ENCODE data around the gene ENTPD7. TPM values are rescaled to one million over a fixed set of nuclear protein-coding genes. Genes with fewer than 3 reads are reported as not detected.

The ENTPD7 gene
- total RNA-seq, 1 donor from 2014 or later = 20.6 TPM

DNA sequence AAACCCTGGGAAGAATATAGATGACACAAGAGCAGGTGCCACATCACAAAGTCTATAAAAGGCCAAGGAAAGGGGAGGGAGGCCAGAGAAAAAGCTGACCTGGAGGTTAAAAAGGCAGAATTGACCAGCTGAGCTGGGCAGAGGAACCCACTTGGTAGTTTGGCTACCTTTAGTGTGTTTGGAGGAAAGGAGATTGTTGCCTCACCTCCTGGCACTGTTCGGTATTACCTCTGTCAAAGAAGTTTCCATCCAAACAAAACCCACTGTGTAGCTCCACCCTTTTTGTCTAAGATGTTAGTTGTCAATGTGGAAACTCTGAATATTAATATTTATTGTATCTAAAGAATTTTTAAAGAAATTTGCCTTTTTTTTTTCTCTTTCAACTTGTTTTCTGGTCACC lies 23.4 kb downstream of the ENTPD7 start:
- no peak for DNase-seq (ENCODE audit: low spot score in 2 of 2, unreplicated experiment in 2 of 2)
- H3K4me1 Mint-ChIP-seq = no peaks in the 10 kb centered on the region
- no peak overlapping the region for H3K27ac Mint-ChIP-seq
- TF ChIP-seq, protein P1, sequence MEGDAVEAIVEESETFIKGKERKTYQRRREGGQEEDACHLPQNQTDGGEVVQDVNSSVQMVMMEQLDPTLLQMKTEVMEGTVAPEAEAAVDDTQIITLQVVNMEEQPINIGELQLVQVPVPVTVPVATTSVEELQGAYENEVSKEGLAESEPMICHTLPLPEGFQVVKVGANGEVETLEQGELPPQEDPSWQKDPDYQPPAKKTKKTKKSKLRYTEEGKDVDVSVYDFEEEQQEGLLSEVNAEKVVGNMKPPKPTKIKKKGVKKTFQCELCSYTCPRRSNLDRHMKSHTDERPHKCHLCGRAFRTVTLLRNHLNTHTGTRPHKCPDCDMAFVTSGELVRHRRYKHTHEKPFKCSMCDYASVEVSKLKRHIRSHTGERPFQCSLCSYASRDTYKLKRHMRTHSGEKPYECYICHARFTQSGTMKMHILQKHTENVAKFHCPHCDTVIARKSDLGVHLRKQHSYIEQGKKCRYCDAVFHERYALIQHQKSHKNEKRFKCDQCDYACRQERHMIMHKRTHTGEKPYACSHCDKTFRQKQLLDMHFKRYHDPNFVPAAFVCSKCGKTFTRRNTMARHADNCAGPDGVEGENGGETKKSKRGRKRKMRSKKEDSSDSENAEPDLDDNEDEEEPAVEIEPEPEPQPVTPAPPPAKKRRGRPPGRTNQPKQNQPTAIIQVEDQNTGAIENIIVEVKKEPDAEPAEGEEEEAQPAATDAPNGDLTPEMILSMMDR (IDR thresholded peaks at IDR 0.05; ENCODE audit: unreplicated experiment) = no peak
- no peak overlapping the region for H3K4me3 Mint-ChIP-seq
- peaks cover 20% of the 10 kb centered on the region for H3K36me3 Mint-ChIP-seq
- no peaks in the 10 kb centered on the region for H3K9me3 Mint-ChIP-seq
- H3K27me3 Mint-ChIP-seq (ENCODE audit: low read depth) = no peaks in the 10 kb centered on the region

DNA sequence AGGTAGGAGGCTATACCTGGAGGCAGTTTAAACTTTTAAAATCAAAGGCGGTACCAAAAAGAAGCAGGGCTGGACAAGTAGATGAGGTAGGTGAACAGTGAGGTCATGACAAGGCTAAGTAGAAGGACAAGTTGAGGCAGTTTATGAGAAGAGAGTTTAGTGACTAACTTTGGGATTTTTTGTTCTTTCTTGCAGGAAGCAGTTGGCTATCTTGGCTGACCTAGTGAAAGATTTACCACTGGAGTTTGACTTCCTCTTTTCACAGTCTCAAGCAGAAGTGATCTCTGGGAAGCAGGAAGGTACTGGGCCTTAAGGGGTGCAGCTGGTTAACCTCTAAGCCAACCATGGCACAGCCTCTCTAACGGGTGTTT lies 26.3 kb downstream of the ENTPD7 start:
- no peak for DNase-seq (ENCODE audit: low spot score in 2 of 2, unreplicated experiment in 2 of 2)
- no peak overlapping the region for H3K27ac Mint-ChIP-seq
- no peak overlapping the region for H3K4me3 Mint-ChIP-seq
- peaks cover 16% of the 10 kb centered on the region for H3K36me3 Mint-ChIP-seq
- H3K9me3 Mint-ChIP-seq = no peaks in the 10 kb centered on the region
- H3K4me1 Mint-ChIP-seq = no peaks in the 10 kb centered on the region
- TF ChIP-seq, protein P1 (IDR thresholded peaks at IDR 0.05; ENCODE audit: unreplicated experiment) = no peak
- H3K27me3 Mint-ChIP-seq (ENCODE audit: low read depth) = no peaks in the 10 kb centered on the region

DNA sequence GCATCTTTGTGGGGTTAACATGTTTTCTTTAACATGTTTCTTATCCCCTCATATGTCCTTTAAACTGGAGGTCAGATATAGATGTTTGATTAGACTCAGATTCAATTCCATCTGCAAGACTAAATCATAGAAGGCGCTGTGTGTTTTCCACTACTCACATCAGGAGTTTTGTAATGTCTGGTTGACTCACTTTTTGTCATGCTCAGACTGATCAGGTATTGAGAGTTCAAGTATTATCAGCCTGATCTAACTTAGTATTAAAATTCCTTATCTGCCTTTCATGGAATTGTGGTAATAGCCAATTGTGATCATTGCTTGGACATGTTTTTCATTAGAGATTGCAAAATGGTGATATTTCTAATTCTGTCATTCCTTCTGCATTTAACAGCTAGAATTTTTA lies 30.2 kb downstream of the ENTPD7 start:
- peaks cover 24% of the 10 kb centered on the region for H3K36me3 Mint-ChIP-seq
- H3K27me3 Mint-ChIP-seq (ENCODE audit: low read depth) = no peaks in the 10 kb centered on the region
- H3K4me1 Mint-ChIP-seq = no peaks in the 10 kb centered on the region
- H3K27ac Mint-ChIP-seq = no peak overlapping the region
- no peaks in the 10 kb centered on the region for H3K9me3 Mint-ChIP-seq
- no peak for DNase-seq (ENCODE audit: low spot score in 2 of 2, unreplicated experiment in 2 of 2)
- H3K4me3 Mint-ChIP-seq = no peak overlapping the region
- TF ChIP-seq, protein P1 (IDR thresholded peaks at IDR 0.05; ENCODE audit: unreplicated experiment) = no peak

DNA sequence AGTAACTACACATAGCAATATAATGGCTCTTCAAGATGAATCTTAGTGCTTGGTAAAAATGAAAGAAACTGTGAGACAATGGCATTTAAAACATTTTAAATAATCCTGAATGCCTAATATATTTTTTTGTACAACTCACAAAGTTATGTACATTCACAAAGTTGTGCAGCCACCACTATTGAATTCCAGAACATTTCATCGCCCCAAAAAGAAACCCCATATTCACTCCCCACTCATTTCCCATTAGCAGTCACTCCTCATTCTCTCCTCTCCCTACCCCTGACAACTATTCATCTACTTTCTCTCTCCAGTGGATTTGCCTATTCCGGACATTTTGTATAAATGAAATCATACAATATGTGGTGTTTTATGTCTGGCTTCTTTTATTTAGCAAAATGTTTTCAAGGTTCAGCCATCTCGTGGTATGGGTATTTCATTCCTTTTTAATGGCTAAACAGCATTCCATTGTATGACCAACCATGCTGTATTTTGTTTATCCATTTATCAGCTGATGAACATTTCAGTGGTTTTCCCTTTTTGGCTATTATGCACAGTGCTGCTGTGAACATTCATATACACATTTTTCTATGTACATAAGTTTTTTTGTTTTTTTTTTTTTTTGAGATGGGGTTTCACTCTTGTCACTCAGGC lies 34.7 kb downstream of the ENTPD7 start:
- no peaks in the 10 kb centered on the region for H3K4me1 Mint-ChIP-seq
- no peak overlapping the region for H3K4me3 Mint-ChIP-seq
- peaks cover 43% of the 10 kb centered on the region for H3K36me3 Mint-ChIP-seq
- no peaks in the 10 kb centered on the region for H3K27me3 Mint-ChIP-seq (ENCODE audit: low read depth)
- TF ChIP-seq, protein P1 (IDR thresholded peaks at IDR 0.05; ENCODE audit: unreplicated experiment) = no peak
- no peak overlapping the region for H3K27ac Mint-ChIP-seq
- DNase-seq (ENCODE audit: low spot score in 2 of 2, unreplicated experiment in 2 of 2) = no peak
- H3K9me3 Mint-ChIP-seq = no peaks in the 10 kb centered on the region

DNA sequence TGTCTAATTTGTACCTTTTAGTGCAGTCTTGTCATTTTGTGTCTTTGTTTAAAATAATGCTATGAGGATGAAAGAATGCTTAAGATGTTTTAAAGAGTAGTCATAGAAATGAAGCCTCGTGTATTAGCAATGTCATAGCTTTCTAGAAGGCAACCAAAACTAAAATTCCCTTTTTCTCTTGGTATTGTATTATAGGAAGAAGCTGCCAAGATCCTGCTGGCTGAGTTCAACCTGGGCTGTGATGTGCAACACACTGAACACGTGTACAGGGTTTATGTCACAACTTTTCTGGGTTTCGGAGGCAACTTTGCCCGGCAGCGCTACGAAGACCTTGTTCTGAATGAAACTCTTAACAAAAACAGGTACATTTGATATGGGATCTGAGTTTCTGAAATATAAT lies 36.5 kb downstream of the ENTPD7 start:
- Mint-ChIP-seq H3K27ac (no peak overlapping the region), H3K36me3 (peaks cover 54% of the 10 kb centered on the region)
- no peak for DNase-seq (ENCODE audit: low spot score in 2 of 2, unreplicated experiment in 2 of 2)

More for the DNA sequence above, 36.5 kb downstream of the ENTPD7 start:
- TF ChIP-seq, protein P1 (IDR thresholded peaks at IDR 0.05; ENCODE audit: unreplicated experiment) = no peak
- no peaks in the 10 kb centered on the region for H3K4me1 Mint-ChIP-seq
- no peaks in the 10 kb centered on the region for H3K9me3 Mint-ChIP-seq
- H3K4me3 Mint-ChIP-seq = no peak overlapping the region
- H3K27me3 Mint-ChIP-seq (ENCODE audit: low read depth) = no peaks in the 10 kb centered on the region

Measured in mesothelial cell of epicardium (in vitro differentiated cells).